ENCODE measurements around the gene FPR1. TPM values are rescaled to one million over a fixed set of nuclear protein-coding genes. Genes with fewer than 3 reads are reported as not detected.

Gene FPR1
- total and polyA plus RNA-seq, 4 donors: 5.2 to 19.4 (median 9.4) TPM

DNA sequence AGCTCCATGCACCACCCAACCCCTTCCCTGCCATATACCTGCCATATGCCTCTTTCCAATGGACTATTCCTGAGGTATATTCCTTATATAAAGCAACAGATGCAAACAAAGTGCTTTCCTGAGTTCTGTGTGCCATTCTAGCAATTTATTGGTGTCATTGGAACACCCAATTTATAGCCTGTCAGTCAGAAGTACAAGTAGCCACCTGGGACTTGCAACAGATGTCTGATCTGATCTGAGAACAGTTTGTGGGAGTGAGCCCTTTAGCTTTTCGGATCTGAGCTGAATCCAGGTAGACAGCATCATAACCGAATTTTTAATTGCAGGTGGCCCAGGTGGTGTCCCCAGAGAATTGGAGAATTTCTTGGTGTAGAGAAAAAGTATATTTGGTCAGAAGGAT, 42.3 kb upstream of the FPR1 start:
- Histone ChIP-seq H3K27me3 (ENCODE audit: control insufficient read depth, insufficient read depth, low read length) (no peaks in the 10 kb centered on the region), H3K27ac (ENCODE audit: low read depth, low read length) (no peak overlapping the region), H3K36me3 (ENCODE audit: control insufficient read depth, insufficient read depth, low read length) (no peaks in the 10 kb centered on the region), H3K9me3 (ENCODE audit: control insufficient read depth, insufficient read depth, low read length) (no peaks in the 10 kb centered on the region), H3K4me1 (ENCODE audit: control insufficient read depth, insufficient read depth, low read length) (peaks cover 3% of the 10 kb centered on the region), H3K4me3 (ENCODE audit: low read depth, low read length) (no peak overlapping the region)
- no peak for DNase-seq (ENCODE audit: low read depth in 4 of 6, low spot score in 6 of 6)
- WGBS (ENCODE audit: insufficient coverage): 78% methylated on average over 2 of the region's 2 CpGs

DNA sequence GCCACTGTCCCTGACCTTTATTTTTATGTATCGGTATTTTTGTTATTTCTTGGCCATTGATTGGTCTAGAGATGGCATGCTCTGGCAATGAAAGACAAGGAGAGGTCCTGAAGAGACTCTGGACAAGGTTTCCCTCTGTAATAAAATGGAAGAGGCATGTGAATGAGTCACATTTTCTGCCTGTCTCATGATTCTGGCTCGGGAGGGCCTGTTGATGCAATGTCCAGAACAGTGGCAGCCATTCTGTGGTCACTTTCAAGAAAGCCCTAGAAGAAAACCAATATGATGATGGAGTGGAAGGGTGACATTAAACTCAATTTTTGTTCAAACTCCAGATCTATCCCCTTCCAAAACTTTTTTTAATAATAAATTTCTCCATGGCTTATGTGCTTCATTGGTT, 41.3 kb upstream of the FPR1 start:
- DNase-seq (ENCODE audit: low read depth in 4 of 6, low spot score in 6 of 6): no peak
- Histone ChIP-seq H3K36me3 (ENCODE audit: control insufficient read depth, insufficient read depth, low read length) (no peaks in the 10 kb centered on the region), H3K27ac (ENCODE audit: low read depth, low read length) (no peak overlapping the region), H3K9me3 (ENCODE audit: control insufficient read depth, insufficient read depth, low read length) (no peaks in the 10 kb centered on the region), H3K27me3 (ENCODE audit: control insufficient read depth, insufficient read depth, low read length) (no peaks in the 10 kb centered on the region), H3K4me3 (ENCODE audit: low read depth, low read length) (no peak overlapping the region), H3K4me1 (ENCODE audit: control insufficient read depth, insufficient read depth, low read length) (no peaks in the 10 kb centered on the region)
- 75% methylated on average over 1 of the region's 2 CpGs for WGBS (ENCODE audit: insufficient coverage)

DNA sequence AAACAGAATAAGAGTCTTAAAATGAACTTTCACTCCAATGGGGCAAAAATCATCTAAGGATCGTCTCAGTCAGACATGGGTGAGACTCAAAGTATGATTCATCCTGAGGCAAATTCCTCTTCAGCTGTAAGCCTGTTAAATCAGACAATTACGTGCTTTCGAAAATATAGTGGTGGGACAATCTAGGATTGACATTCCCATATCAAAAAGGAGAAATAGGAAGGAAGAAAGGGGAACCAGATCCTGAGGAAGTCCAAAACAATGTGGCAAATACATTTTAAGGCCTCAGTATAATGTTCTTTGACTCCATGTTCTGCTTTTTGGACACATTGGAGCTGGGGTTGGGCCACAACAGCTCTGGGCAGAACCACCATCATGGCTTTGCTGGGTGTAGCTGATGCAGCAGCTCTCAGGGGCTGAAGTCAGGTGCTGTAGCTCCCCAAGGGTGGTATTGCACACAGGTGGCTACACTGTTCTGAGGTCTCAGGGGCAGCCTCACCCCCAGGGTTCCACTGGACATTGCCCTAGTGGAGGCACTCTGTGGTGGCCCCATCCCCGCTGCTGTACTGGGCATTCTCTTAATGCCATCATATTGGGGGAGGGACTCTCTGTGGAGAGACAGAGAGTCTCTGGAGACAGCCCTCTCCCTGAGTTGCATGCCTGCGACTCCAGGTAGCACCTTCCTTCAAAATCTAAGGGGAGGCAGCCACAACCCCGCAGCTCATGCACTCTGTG, 37.5 kb upstream of the FPR1 start:
- H3K27me3 ChIP-seq (ENCODE audit: control insufficient read depth, insufficient read depth, low read length): peaks cover 3% of the 10 kb centered on the region
- no peak overlapping the region for H3K4me3 ChIP-seq (ENCODE audit: low read depth, low read length)
- H3K27ac ChIP-seq (ENCODE audit: low read depth, low read length): no peak overlapping the region
- H3K4me1 ChIP-seq (ENCODE audit: control insufficient read depth, insufficient read depth, low read length): no peaks in the 10 kb centered on the region
- WGBS (ENCODE audit: insufficient coverage): 82% methylated on average over 6 of the region's 6 CpGs
- H3K36me3 ChIP-seq (ENCODE audit: control insufficient read depth, insufficient read depth, low read length): no peaks in the 10 kb centered on the region
- no peaks in the 10 kb centered on the region for H3K9me3 ChIP-seq (ENCODE audit: control insufficient read depth, insufficient read depth, low read length)
- DNase-seq (ENCODE audit: low read depth in 4 of 6, low spot score in 6 of 6): no peak

GRCh38 chr19:51788029-51788428, 36.4 kb upstream of the FPR1 start:
- no peak overlapping the region for H3K27ac ChIP-seq (ENCODE audit: low read depth, low read length)
- H3K4me3 ChIP-seq (ENCODE audit: low read depth, low read length): no peak overlapping the region
- no CpG with 5 or more reads among the region's 2 CpGs for WGBS (ENCODE audit: insufficient coverage)
- H3K9me3 ChIP-seq (ENCODE audit: control insufficient read depth, insufficient read depth, low read length): no peaks in the 10 kb centered on the region
- H3K27me3 ChIP-seq (ENCODE audit: control insufficient read depth, insufficient read depth, low read length): peaks cover 3% of the 10 kb centered on the region
- no peak for DNase-seq (ENCODE audit: low read depth in 4 of 6, low spot score in 6 of 6)
- H3K4me1 ChIP-seq (ENCODE audit: control insufficient read depth, insufficient read depth, low read length): no peaks in the 10 kb centered on the region
- H3K36me3 ChIP-seq (ENCODE audit: control insufficient read depth, insufficient read depth, low read length): no peaks in the 10 kb centered on the region

GRCh38 chr19:51786646-51787494, 35.2 kb upstream of the FPR1 start:
- Histone ChIP-seq H3K36me3 (ENCODE audit: control insufficient read depth, insufficient read depth, low read length) (no peaks in the 10 kb centered on the region), H3K9me3 (ENCODE audit: control insufficient read depth, insufficient read depth, low read length) (no peaks in the 10 kb centered on the region), H3K4me3 (ENCODE audit: low read depth, low read length) (no peak overlapping the region), H3K4me1 (ENCODE audit: control insufficient read depth, insufficient read depth, low read length) (no peaks in the 10 kb centered on the region), H3K27me3 (ENCODE audit: control insufficient read depth, insufficient read depth, low read length) (peaks cover 3% of the 10 kb centered on the region), H3K27ac (ENCODE audit: low read depth, low read length) (no peak overlapping the region)
- no peak for DNase-seq (ENCODE audit: low read depth in 4 of 6, low spot score in 6 of 6)
- WGBS (ENCODE audit: insufficient coverage): no CpG with 5 or more reads among the region's 6 CpGs

DNA sequence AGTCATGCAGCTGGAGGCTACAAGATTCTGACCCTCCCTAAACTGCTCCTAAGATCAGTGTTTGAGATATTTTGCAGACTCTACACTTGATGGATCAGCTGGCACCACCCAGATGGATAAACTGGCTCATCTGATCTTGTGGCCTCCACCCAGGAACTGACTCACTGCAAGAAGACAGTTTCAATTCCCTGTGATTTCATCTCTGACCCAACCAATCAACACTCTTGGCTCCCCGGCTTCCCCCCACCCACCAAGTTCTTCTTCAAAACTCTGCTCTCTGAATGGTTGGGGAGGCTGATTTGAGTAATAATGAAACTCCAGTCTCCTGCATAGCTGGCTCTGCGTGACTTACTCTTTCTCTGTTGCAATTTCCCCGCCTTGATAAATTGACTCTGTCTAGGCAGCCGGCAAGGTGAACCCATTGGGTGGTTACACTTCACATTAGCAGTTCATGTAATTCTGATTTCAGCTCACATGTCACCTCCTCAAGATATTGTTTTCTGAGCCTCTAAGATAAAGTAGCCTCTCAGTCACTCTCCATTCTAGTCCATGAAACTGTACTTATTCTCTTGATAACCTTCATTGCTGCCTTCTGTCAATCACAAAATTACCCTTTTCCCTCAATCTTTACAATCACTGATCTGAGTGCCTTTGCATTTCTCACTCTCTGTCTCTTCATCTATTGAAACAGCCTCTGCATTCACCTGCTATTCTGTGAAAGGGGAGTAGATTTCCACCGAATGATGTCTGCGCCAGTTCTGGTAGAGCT, 33.4 kb upstream of the FPR1 start:
- H3K27ac ChIP-seq (ENCODE audit: low read depth, low read length): no peak overlapping the region
- peak in 1 of 6 donors; percentile 6 for DNase-seq (ENCODE audit: low read depth in 4 of 6, low spot score in 6 of 6)

DNA sequence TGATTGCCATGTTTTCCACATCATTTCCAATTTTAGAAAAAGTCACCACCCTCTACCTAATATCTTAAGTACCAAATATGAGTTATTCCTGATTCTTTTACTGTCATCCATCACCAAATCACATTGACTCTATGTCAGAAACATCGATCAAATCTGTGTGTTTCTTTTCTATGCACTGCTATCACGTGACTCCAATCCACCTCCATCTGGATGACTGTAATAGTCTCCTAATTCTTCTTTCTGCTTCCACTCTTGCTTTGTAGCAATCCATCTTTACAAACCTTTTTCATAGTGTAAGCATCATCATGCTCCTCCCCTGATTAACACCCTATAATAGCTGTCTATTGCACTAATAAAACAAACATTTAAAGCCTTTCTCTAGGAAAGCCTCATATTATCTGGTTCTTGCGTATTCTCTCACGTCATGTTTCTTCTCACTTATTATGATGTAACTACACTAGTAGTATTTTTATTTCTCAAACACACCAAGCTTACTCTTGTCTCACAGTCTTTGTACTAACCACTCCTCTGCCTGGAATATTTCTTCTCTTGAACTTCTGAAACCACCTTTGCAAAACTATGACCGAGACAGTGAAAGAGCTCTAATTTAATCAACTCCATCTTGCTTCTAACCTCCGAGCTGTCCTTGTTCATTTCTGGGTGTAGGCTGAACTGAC, 32.6 kb upstream of the FPR1 start:
- Histone ChIP-seq H3K4me1 (ENCODE audit: control insufficient read depth, insufficient read depth, low read length) (no peaks in the 10 kb centered on the region), H3K36me3 (ENCODE audit: control insufficient read depth, insufficient read depth, low read length) (no peaks in the 10 kb centered on the region), H3K27me3 (ENCODE audit: control insufficient read depth, insufficient read depth, low read length) (peaks cover 14% of the 10 kb centered on the region), H3K27ac (ENCODE audit: low read depth, low read length) (no peak overlapping the region), H3K4me3 (ENCODE audit: low read depth, low read length) (no peak overlapping the region), H3K9me3 (ENCODE audit: control insufficient read depth, insufficient read depth, low read length) (no peaks in the 10 kb centered on the region)
- 75% methylated on average over 2 of the region's 6 CpGs for WGBS (ENCODE audit: insufficient coverage)
- no peak for DNase-seq (ENCODE audit: low read depth in 4 of 6, low spot score in 6 of 6)

More for the DNA sequence above, 33.4 kb upstream of the FPR1 start:
- WGBS (ENCODE audit: insufficient coverage): 68% methylated on average over 5 of the region's 6 CpGs
- Histone ChIP-seq H3K4me3 (ENCODE audit: low read depth, low read length) (no peak overlapping the region), H3K36me3 (ENCODE audit: control insufficient read depth, insufficient read depth, low read length) (no peaks in the 10 kb centered on the region), H3K4me1 (ENCODE audit: control insufficient read depth, insufficient read depth, low read length) (no peaks in the 10 kb centered on the region), H3K9me3 (ENCODE audit: control insufficient read depth, insufficient read depth, low read length) (no peaks in the 10 kb centered on the region), H3K27me3 (ENCODE audit: control insufficient read depth, insufficient read depth, low read length) (peaks cover 14% of the 10 kb centered on the region)

GRCh38 chr19:51783372-51783771, 31.7 kb upstream of the FPR1 start:
- H3K9me3 ChIP-seq (ENCODE audit: control insufficient read depth, insufficient read depth, low read length): no peaks in the 10 kb centered on the region
- 24% methylated on average over 2 of the region's 3 CpGs for WGBS (ENCODE audit: insufficient coverage)
- no peak overlapping the region for H3K27ac ChIP-seq (ENCODE audit: low read depth, low read length)
- H3K4me1 ChIP-seq (ENCODE audit: control insufficient read depth, insufficient read depth, low read length): no peaks in the 10 kb centered on the region
- H3K27me3 ChIP-seq (ENCODE audit: control insufficient read depth, insufficient read depth, low read length): peaks cover 16% of the 10 kb centered on the region
- H3K36me3 ChIP-seq (ENCODE audit: control insufficient read depth, insufficient read depth, low read length): no peaks in the 10 kb centered on the region
- H3K4me3 ChIP-seq (ENCODE audit: low read depth, low read length): no peak overlapping the region
- DNase-seq (ENCODE audit: low read depth in 4 of 6, low spot score in 6 of 6): peak in 1 of 6 donors; percentile 28

GRCh38 chr19:51781999-51782398, 30.3 kb upstream of the FPR1 start:
- H3K36me3 ChIP-seq (ENCODE audit: control insufficient read depth, insufficient read depth, low read length): no peaks in the 10 kb centered on the region
- no peak overlapping the region for H3K4me3 ChIP-seq (ENCODE audit: low read depth, low read length)
- WGBS (ENCODE audit: insufficient coverage): 65% methylated on average over 2 of the region's 3 CpGs
- H3K9me3 ChIP-seq (ENCODE audit: control insufficient read depth, insufficient read depth, low read length): no peaks in the 10 kb centered on the region
- H3K27me3 ChIP-seq (ENCODE audit: control insufficient read depth, insufficient read depth, low read length): peaks cover 18% of the 10 kb centered on the region
- peaks cover 4% of the 10 kb centered on the region for H3K4me1 ChIP-seq (ENCODE audit: control insufficient read depth, insufficient read depth, low read length)
- H3K27ac ChIP-seq (ENCODE audit: low read depth, low read length): no peak overlapping the region
- DNase-seq (ENCODE audit: low read depth in 4 of 6, low spot score in 6 of 6): no peak
